ENCODE results near the gene CAPN3.

CAPN3 gene

GRCh38 chr15:42453826-42454225 lies 94.5 kb downstream of the CAPN3 start:
- no peak for DNase-seq (ENCODE audit: low spot score)

GRCh38 chr15:42456531-42456930 lies 97.2 kb downstream of the CAPN3 start:
- no peak for DNase-seq (ENCODE audit: low spot score)

- DNase-seq (ENCODE audit: low spot score) = no peak
Measured at GRCh38 chr15:42456971-42457370, 97.7 kb downstream of the CAPN3 start.

- no peak for DNase-seq (ENCODE audit: low spot score)
Measured at GRCh38 chr15:42457445-42458442, 98.4 kb downstream of the CAPN3 start.

GRCh38 chr15:42461261-42461660 lies 102.0 kb downstream of the CAPN3 start:
- no peak for DNase-seq (ENCODE audit: low spot score)

All from HuH-7 (cell line).